Activated CD4-positive, alpha-beta T cell treated with anti-CD3 and anti-CD28 coated beads for 4 hours (primary cell): ENCODE measurements around the gene EXOC5.
"Not testable (repeated sequence)": the region's sequence is repeated elsewhere in the genome, so short reads cannot be mapped to it uniquely, and the experiment has no call there.

Source experiments
- DNase-seq, 2 donors: peaks; one replicate each; pipeline ENCODE4 v3.0.0-alpha.2; 2020

The EXOC5 gene

GRCh38 chr14:57246933-57247657 lies 21.6 kb downstream of the EXOC5 start:
- DNase-seq, result no peak

- DNase-seq, result no peak
Measured at GRCh38 chr14:57245941-57246340, 22.8 kb downstream of the EXOC5 start.

- no peak for DNase-seq
Measured at GRCh38 chr14:57244106-57244505, 24.6 kb downstream of the EXOC5 start.

GRCh38 chr14:57243320-57243719 lies 25.4 kb downstream of the EXOC5 start:
- no peak for DNase-seq

- DNase-seq, result not testable (repeated sequence)
Measured at GRCh38 chr14:57240115-57240514, 28.6 kb downstream of the EXOC5 start.

GRCh38 chr14:57232006-57232405 lies 36.7 kb downstream of the EXOC5 start:
- no peak for DNase-seq

- not testable (repeated sequence) for DNase-seq
Measured at GRCh38 chr14:57228320-57228719, 40.4 kb downstream of the EXOC5 start.

GRCh38 chr14:57227083-57227482 lies 41.6 kb downstream of the EXOC5 start:
- DNase-seq, result no peak

- no peak for DNase-seq
Measured at GRCh38 chr14:57221931-57222330, 46.8 kb downstream of the EXOC5 start.

- no peak for DNase-seq
Measured at GRCh38 chr14:57212919-57213318, 55.8 kb downstream of the EXOC5 start.

GRCh38 chr14:57209561-57209960 lies 59.1 kb downstream of the EXOC5 start:
- no peak for DNase-seq

GRCh38 chr14:57205938-57206337 lies 62.8 kb downstream of the EXOC5 start:
- no peak for DNase-seq

- not testable (repeated sequence) for DNase-seq
Measured at GRCh38 chr14:57202672-57203071, 66.0 kb downstream of the EXOC5 start.

- no peak for DNase-seq
Measured at GRCh38 chr14:57199921-57200320, 68.8 kb downstream of the EXOC5 start.

GRCh38 chr14:57189070-57189469 lies 79.6 kb downstream of the EXOC5 start:
- DNase-seq, result no peak

GRCh38 chr14:57182760-57183503 lies 85.8 kb downstream of the EXOC5 start:
- no peak for DNase-seq

GRCh38 chr14:57179273-57179672 lies 89.4 kb downstream of the EXOC5 start:
- no peak for DNase-seq

- no peak for DNase-seq
Measured at GRCh38 chr14:57174466-57174865, 94.2 kb downstream of the EXOC5 start.

- no peak for DNase-seq
Measured at GRCh38 chr14:57171903-57172302, 96.8 kb downstream of the EXOC5 start.

- no peak for DNase-seq
Measured at GRCh38 chr14:57171363-57171762, 97.3 kb downstream of the EXOC5 start.

GRCh38 chr14:57169901-57170300 lies 98.8 kb downstream of the EXOC5 start:
- no peak for DNase-seq

GRCh38 chr14:57168138-57168679 lies 100.5 kb downstream of the EXOC5 start:
- no peak for DNase-seq

GRCh38 chr14:57161583-57162234 lies 107.0 kb downstream of the EXOC5 start:
- DNase-seq, result no peak

GRCh38 chr14:57160333-57160732 lies 108.4 kb downstream of the EXOC5 start:
- DNase-seq, result no peak
